Activated CD8-positive, alpha-beta memory T cell treated with anti-CD3 and anti-CD28 coated beads, Interleukin-2, amount 50 U/mL, for 4 hours (primary cell): ENCODE results near the gene DHX34.

ENCODE experiments used
- DNase-seq: peaks from one replicate; pipeline ENCODE4 v3.0.0-alpha.2; 2020

The DHX34 gene

GRCh38 chr19:47418692-47419029 is 69.5 kb downstream of the DHX34 start:
- no peak for DNase-seq

- no peak for DNase-seq
Measured at GRCh38 chr19:47419030-47419783, 70.1 kb downstream of the DHX34 start, which contains the start of gene MEIS3. Gene MEIS3 (minus strand): TSS chr19:47419527. CDS start chr19:47419081, 446 bp downstream.

- DNase-seq = no peak
Measured at GRCh38 chr19:47419789-47420188, 70.7 kb downstream of the DHX34 start.

DNA sequence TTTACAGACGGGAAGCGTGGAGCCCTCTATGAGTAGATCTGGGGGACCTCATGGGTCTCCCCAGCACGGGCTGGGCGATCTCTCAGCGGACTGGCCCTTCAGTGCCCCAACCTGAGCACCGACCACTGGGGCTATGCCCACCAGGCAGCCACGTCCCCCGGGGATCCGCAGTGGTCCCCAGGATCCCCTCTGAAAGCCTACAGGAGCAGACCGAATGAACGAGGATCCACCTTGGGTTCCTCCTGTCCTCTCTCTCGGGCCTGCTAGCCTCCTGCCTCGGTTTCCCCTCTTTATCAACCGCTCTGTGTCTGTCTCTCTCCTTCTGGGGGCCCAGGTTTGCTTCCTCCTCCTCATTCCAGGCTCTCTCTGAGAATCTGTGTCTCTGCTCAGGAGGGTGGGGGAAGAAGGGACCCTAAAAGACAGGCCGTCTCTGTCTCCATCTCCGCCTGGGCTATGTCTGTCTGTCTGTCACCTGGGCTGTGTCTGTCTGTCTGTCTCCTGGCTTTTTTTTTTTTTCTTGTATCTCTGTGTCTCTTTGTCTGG is 72.2 kb downstream of the DHX34 start:
- no peak for DNase-seq

DNA sequence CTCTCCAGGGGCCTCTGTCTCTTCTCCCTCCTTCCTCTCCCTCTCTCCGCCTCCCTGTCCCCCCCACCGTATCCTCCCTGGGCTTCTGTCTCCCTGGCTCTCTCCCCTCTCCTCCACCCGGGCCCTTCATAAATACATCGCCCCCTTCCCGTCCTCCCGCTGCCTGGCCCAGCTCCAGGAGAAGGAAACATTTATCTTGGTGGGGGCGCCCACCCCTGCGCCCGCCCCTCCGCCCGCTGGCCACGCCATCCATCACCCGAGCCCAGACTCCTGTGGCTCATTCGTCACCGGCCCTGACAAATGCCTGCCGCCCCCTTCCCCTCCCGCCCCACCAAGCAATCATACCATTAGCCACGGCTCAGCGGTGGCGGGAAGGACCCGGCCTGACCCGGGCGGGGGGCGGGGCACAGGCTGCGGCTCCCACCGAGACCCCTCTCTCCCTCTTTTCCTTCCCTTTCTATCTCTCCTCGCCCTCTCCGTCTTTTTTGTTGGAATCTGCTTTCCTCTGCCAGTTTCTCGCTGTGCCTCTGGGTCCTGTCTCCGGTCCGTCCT is 72.8 kb downstream of the DHX34 start:
- DNase-seq = no peak

DNA sequence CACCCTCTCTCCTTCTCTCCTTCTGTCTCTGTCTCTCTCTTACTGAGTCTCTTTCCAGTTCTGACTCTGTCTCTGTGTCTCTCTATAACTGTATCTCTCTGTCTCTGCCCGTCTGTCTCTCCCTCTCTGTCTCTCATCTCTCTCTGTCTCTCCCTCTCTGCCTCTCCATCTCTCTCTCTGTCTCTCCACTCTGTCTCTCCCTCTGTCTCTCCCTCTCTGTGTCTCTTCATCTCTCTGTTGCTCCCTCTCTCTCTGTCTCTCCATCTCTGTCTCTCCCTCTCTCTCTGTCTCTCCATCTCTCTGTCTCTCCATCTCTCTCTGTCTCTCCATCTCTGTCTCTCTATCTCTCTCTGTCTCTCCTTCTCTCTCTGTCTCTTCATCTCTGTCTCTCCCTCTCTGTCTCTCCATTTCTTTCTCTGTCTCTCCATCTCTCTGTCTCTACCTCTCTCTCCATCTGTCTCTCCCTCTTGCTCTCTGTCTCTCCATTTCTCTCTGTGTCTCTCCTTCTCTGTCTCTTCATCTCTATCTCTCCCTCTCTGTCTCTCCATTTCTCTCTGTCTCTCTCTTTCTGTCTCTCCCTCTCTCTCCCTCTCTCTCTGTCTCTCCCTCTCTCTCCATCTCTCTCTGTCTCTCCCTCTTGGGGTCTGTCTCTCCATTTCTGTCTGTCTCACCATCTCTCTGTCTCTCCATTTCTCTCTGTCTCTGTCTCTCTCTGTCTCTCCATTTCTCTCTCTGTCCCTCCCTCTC is 73.5 kb downstream of the DHX34 start:
- no peak for DNase-seq

GRCh38 chr19:47423203-47423882 is 74.2 kb downstream of the DHX34 start:
- DNase-seq = no peak

DNA sequence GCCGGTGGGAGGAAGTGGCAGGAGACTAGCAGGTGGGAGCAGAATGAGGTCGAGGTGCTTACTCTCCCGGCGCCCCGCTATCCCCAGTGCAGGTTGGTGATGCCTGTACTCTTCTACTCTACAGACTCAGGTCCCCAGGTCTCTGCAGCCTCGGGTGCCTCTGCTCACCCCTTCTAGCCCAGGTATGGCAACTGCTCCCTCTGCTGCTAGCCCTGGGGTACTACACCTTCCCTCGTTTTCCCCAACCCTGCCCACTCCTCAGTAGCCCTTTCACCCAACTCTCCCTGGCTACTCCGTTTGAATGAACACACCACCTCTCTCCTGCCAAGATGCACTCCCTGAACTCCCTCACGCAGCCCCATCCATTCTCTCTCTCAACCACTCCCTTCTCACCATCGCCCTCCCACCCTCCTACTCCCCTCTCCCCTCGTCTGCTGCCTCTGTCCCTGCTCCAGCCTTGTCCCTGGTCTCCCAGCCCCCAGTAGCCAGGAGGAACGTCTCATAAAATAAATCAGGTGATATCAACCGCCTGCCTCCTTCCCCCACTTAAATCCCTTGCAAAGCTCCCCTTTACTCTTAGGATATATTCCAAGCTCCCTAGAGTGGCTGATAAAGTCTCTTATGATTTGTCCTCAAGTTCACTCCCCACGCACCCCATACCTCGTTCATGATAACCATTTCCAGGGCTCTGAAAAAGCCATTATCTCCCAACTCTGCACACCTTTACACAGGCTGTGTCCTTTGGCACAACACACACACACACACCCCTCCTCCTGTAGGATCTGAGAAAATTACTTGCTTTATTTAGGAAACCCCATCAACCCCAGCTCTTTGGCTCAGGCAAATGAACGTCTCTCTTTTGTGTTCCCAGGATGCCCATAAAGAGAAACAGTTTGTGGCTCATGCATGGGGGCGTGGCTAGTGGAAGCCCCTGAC is 78.4 kb downstream of the DHX34 start:
- DNase-seq = peak; percentile 67

DNA sequence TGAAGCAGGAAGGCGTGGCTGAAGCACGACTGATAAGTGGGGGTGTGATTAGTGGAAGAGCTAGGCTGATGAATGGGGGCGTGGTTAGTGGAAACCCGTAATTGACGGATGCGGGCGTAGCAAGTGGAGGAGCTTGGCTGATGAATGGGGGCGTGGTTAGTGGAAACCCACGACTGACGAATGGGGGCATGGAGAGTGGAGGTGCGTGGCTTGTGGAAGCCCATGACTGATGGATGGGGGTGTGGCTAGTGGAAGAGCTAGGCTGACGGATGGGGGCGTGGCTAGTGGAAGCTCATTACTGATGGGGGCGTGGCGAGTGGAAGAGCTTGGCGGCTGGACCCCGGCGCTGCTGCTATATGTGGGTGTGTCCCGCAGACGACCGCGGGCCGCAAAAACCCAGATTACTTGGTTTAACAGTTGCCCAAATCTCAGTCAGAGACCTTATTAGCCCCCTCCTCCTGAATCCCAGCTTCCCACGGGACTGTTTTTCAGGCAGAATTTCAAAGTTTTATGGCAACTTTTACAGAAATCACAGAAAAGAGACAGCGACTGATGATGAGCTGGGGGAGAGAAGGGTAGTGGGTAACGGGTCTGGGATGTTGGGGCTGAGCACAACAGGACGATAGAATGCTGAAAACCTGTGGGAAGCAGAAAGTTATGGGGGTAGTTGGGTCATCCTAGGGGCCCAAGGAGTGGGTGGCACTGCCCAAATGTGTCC is 79.2 kb downstream of the DHX34 start:
- peak; percentile 75 for DNase-seq

- DNase-seq = no peak
Measured at GRCh38 chr19:47429140-47429793, 80.2 kb downstream of the DHX34 start.

GRCh38 chr19:47430041-47430802 is 81.1 kb downstream of the DHX34 start:
- DNase-seq = no peak

DNA sequence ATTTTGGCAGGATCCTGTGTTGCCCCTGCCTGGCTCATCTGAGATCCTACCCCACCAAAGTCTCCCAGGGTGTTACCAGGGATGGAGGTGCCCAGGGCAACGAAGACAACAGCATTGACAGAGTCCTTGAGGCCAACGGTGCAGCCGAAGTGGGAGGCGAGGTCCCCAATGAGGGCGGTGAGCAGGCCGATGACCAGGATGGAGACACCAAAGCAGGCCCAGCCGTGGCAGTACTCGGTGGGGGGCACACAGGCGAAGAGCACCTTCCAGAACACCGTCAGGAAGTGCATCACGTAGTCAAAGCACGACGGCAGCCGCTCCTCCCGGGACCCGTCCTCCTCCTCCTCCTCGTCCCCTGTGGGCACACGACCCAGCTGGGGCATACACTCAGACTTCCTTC is 83.0 kb downstream of the DHX34 start:
- DNase-seq = no peak
